Lower lobe of right lung (tissue), 2 donors: Measurements from ENCODE around the gene SLPI. TPM values are rescaled to one million over a fixed set of nuclear protein-coding genes. Genes with fewer than 3 reads are reported as not detected.

ENCODE experiments used
- ATAC-seq, 2 donors: fragments of 200-7000 bp; cut with Tn5 transposase; one replicate each; pipeline ENCODE4 v1.9.1; 2020 to 2022; ENCODE audit warnings: mild to moderate bottlenecking in 2 of 2, moderate library complexity in 2 of 2
- DNase-seq: peaks from one replicate; pipeline ENCODE4 v3.0.0-alpha.2; 2020
- H3K27ac ChIP-seq: fragments of 200-600 bp; one replicate; pipeline ENCODE4 v1.8.0; 2022
- H3K27me3 ChIP-seq: fragments of 200-600 bp; one replicate; pipeline ENCODE4 v1.8.0; 2022; ENCODE audit warnings: low read depth
- H3K36me3 ChIP-seq: fragments of 200-600 bp; one replicate; pipeline ENCODE4 v1.8.0; 2022; ENCODE audit warnings: mild to moderate bottlenecking
- H3K4me1 ChIP-seq: fragments of 200-600 bp; one replicate; pipeline ENCODE4 v1.8.0; 2022
- H3K4me3 ChIP-seq: fragments of 200-600 bp; one replicate; pipeline ENCODE4 v1.8.0; 2022; ENCODE audit warnings: mild to moderate bottlenecking
- H3K9me3 ChIP-seq: fragments of 200-600 bp; one replicate; pipeline ENCODE4 v1.8.0; 2022
- intact Hi-C: fragments of 100-400 bp; cut with DNase I; formaldehyde crosslinking; loops from one replicate; pipeline ENCODE4 v1.11.0; 2022
- total RNA-seq: library from RNA; stranded (reverse); fragmentation: NEBNext Ultra II Directional; extraction: Animal tissue kit (Norgen Biotek cat#: 25700); gene quantifications from one replicate; pipeline ENCODE4 v1.2.1, GENCODE V29; 2021
- TF ChIP-seq, protein P1 (sequence below): fragments of 200-600 bp; IDR thresholded peaks from one replicate; pipeline ENCODE4 v1.8.0; 2022; ENCODE audit warnings: antibody characterized with exemption, mild to moderate bottlenecking
- donor health status: DM: no; HTN: yes; CAD: no; lungs with severe emphysema.

The SLPI gene
- total RNA-seq, 1 donor from 2014 or later: 1,714 TPM

DNA sequence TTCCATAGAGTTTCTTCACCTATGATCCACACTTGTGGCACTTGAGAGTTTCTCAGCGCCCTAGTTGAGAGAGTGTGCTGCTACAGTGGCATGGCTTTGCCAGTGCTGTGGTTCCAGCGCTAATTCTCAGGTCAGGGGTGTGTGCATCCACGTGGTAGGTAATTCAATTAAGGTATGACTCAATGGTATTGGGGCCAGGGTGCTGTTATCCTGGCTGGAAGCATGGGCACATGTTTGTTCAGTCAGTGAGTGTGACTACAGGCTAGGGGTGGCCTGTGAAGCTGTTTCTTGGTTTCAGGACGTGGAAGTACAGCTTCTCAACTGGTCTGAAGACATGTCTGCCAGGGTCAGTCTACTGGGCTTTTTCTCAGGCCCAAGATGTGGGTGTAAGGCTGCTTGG lies 36.2 kb downstream of the SLPI start:
- H3K27me3 ChIP-seq: no peaks in the 10 kb centered on the region
- TF ChIP-seq, protein P1, sequence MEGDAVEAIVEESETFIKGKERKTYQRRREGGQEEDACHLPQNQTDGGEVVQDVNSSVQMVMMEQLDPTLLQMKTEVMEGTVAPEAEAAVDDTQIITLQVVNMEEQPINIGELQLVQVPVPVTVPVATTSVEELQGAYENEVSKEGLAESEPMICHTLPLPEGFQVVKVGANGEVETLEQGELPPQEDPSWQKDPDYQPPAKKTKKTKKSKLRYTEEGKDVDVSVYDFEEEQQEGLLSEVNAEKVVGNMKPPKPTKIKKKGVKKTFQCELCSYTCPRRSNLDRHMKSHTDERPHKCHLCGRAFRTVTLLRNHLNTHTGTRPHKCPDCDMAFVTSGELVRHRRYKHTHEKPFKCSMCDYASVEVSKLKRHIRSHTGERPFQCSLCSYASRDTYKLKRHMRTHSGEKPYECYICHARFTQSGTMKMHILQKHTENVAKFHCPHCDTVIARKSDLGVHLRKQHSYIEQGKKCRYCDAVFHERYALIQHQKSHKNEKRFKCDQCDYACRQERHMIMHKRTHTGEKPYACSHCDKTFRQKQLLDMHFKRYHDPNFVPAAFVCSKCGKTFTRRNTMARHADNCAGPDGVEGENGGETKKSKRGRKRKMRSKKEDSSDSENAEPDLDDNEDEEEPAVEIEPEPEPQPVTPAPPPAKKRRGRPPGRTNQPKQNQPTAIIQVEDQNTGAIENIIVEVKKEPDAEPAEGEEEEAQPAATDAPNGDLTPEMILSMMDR: no peak
- no peaks in the 10 kb centered on the region for H3K4me1 ChIP-seq
- H3K36me3 ChIP-seq: no peaks in the 10 kb centered on the region
- DNase-seq: no peak
- no peak overlapping the region for H3K4me3 ChIP-seq
- H3K27ac ChIP-seq: no peak overlapping the region
- no peaks in the 10 kb centered on the region for H3K9me3 ChIP-seq
- intact Hi-C loops: no loop called here
- no peak for ATAC-seq

DNA sequence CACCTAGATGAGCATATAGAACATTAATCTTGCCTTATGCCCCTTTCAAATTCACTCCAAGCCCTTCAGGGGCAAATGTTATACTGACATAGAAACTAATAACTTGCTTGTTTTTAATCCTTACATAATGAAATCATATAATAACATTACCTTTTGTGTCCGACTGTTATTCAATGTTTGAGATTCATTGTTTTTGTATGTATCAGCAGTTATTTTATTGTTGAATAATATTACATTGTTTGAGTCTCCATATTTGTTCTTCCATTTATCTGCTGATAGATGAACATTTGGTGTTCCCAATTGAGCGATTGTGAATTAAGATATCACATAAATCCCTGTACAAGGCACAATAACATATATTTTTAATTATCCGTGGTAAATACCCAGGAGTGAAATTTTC lies 41.5 kb downstream of the SLPI start:
- ATAC-seq: no peak
- Histone ChIP-seq H3K27ac (no peak overlapping the region), H3K27me3 (no peaks in the 10 kb centered on the region), H3K9me3 (no peaks in the 10 kb centered on the region), H3K4me3 (no peak overlapping the region), H3K4me1 (no peaks in the 10 kb centered on the region), H3K36me3 (no peaks in the 10 kb centered on the region)
- intact Hi-C loops: no loop called here
- DNase-seq: no peak
- TF ChIP-seq, protein P1: no peak

GRCh38 chr20:45211569-45212474 lies 42.5 kb downstream of the SLPI start:
- intact Hi-C loops: no loop called here
- TF ChIP-seq, protein P1: no peak
- Histone ChIP-seq H3K36me3 (no peaks in the 10 kb centered on the region), H3K9me3 (no peaks in the 10 kb centered on the region), H3K4me3 (no peak overlapping the region), H3K27me3 (no peaks in the 10 kb centered on the region), H3K27ac (no peak overlapping the region), H3K4me1 (no peaks in the 10 kb centered on the region)
- ATAC-seq (no peak), DNase-seq (no peak)

DNA sequence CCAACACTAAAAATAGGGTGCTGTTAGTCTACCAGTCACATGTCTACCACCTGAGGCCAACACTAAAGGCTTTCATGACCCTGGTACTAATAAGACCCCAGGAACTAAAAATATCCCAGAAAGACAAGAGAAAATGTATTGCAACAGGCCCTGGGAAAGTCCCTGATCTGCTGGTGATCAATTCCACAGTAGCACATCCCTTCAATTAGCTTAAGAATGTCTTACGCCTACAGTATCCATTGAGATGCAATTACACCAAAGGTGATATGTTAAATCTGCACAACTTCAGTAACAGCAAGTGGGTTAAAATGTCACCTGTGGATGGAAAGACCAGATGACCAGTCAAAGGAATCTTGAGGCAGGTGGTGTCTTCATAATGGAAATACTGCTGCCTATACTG lies 44.4 kb downstream of the SLPI start:
- TF ChIP-seq, protein P1: no peak
- DNase-seq (no peak), ATAC-seq (no peak)
- Histone ChIP-seq H3K36me3 (no peaks in the 10 kb centered on the region), H3K4me3 (no peak overlapping the region), H3K9me3 (no peaks in the 10 kb centered on the region), H3K27ac (no peak overlapping the region), H3K27me3 (no peaks in the 10 kb centered on the region), H3K4me1 (no peaks in the 10 kb centered on the region)
- intact Hi-C loops: no loop called here

DNA sequence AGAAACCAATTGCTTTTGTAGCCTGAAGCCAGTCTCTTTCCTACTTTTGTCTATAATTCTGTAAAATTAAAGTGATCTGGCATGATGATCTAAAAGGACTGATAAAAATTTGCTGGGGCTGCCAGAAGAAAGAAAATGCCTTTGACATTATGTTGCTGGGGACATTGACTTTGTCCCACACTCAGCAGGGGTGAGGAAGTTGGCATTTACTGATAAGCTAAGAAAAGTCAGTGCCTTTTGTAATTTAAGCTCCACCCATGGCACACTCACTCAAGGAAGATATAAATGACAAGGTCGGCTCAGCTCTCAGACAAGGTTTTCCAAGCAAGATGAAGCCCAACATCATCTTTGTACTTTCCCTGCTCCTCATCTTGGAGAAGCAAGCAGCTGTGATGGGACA lies 47.6 kb downstream of the SLPI start, which contains the start of gene SEMG1:
TSS of gene SEMG1 (plus strand) at position 309 of the 400 bp plus-strand sequence. CDS start at position 330, 21 bp downstream.
- intact Hi-C loops: no loop called here
- no peaks in the 10 kb centered on the region for H3K36me3 ChIP-seq
- no peaks in the 10 kb centered on the region for H3K9me3 ChIP-seq
- H3K27me3 ChIP-seq: no peaks in the 10 kb centered on the region
- no peak within 1 kb of the TSS for H3K4me3 ChIP-seq
- DNase-seq: no peak
- no peak for ATAC-seq
- TF ChIP-seq, protein P1: no peak
- H3K4me1 ChIP-seq: no peaks in the 10 kb centered on the region
- H3K27ac ChIP-seq: no peak within 1 kb of the TSS

Other genes with a start within 250 kb of the SLPI start
- gene KCNS1, start 153.4 kb downstream of the SLPI start, total RNA-seq: 3.5 TPM
- gene WFDC5, start 139.4 kb downstream of the SLPI start, total RNA-seq: 1.6 TPM
- 3.9 TPM for gene WFDC12, start 130.1 kb downstream of the SLPI start, total RNA-seq
- 9.2 TPM for gene PI3, start 79.7 kb downstream of the SLPI start, total RNA-seq
- gene SEMG1, start 47.5 kb downstream of the SLPI start, total RNA-seq: not detected
- not detected for gene SEMG2, start 33.2 kb downstream of the SLPI start, total RNA-seq
- gene RBPJL, start 52.3 kb upstream of the SLPI start, total RNA-seq: not detected
- gene MATN4, start 53.7 kb upstream of the SLPI start, total RNA-seq: not detected
- 259 TPM for gene SDC4, start 93.9 kb upstream of the SLPI start, total RNA-seq
- gene SYS1, start 108.6 kb upstream of the SLPI start, total RNA-seq: 69.3 TPM
- not detected for gene TP53TG5, start 123.8 kb upstream of the SLPI start, total RNA-seq
- gene DBNDD2, start 153.7 kb upstream of the SLPI start, total RNA-seq: 82.2 TPM
- gene PIGT, start 161.6 kb upstream of the SLPI start, total RNA-seq: 78.7 TPM
- gene WFDC2, start 215.2 kb upstream of the SLPI start, total RNA-seq: 172 TPM